Fibroblast of pulmonary artery (primary cell): Measurements from ENCODE around the gene AFF2.

Experiments used
- DNase-seq: peaks from one replicate; pipeline ENCODE4 v3.0.0-alpha.2; 2010; ENCODE audit warnings: low read depth
- H3K4me3 ChIP-seq: replicated peaks from 2 replicates; pipeline ENCODE4 v1.5.1; 2011; ENCODE audit warnings: low read depth, mild to moderate bottlenecking, control low read depth, low read length, moderate library complexity
- CTCF ChIP-seq: IDR thresholded peaks from 2 replicates; pipeline ENCODE4 v1.5.1; 2011; ENCODE audit warnings: mild to moderate bottlenecking, control low read depth, low read length, inconsistent platforms; ENCODE audit errors: missing control alignments

AFF2 gene

GRCh38 chrX:148556498-148556897 lies 56.1 kb downstream of the AFF2 start:
- DNase-seq: no peak
- TF ChIP-seq CTCF: no peak
- H3K4me3 ChIP-seq: no peak overlapping the region

GRCh38 chrX:148562846-148563245 lies 62.4 kb downstream of the AFF2 start:
- no peak for DNase-seq
- no peak for TF ChIP-seq CTCF
- H3K4me3 ChIP-seq: no peak overlapping the region

GRCh38 chrX:148567229-148567628 lies 66.8 kb downstream of the AFF2 start:
- H3K4me3 ChIP-seq: no peak overlapping the region
- DNase-seq: peak; percentile 40
- no peak for TF ChIP-seq CTCF

- H3K4me3 ChIP-seq: no peak overlapping the region
- no peak for DNase-seq
- no peak for TF ChIP-seq CTCF
Observed at GRCh38 chrX:148567779-148568178, 67.4 kb downstream of the AFF2 start.

GRCh38 chrX:148568763-148569162 lies 68.3 kb downstream of the AFF2 start:
- TF ChIP-seq CTCF: no peak
- no peak for DNase-seq
- no peak overlapping the region for H3K4me3 ChIP-seq

- TF ChIP-seq CTCF: no peak
- DNase-seq: peak; percentile 14
- no peak overlapping the region for H3K4me3 ChIP-seq
Observed at GRCh38 chrX:148572337-148572736, 71.9 kb downstream of the AFF2 start.

- TF ChIP-seq CTCF: no peak
- DNase-seq: no peak
- no peak overlapping the region for H3K4me3 ChIP-seq
Observed at GRCh38 chrX:148573119-148573518, 72.7 kb downstream of the AFF2 start.
